GM06990 (cell line): Measurements from ENCODE around the gene TTC22.

Source experiments
- DNase-seq: peaks from one replicate; pipeline ENCODE4 v3.0.0-alpha.2; 2011; ENCODE audit not compliant: insufficient read length; ENCODE audit errors: extremely low read depth
- H3K27me3 ChIP-seq: replicated peaks from 2 replicates; pipeline ENCODE4 v1.6.0; 2011; ENCODE audit warnings: low read length; ENCODE audit not compliant: control insufficient read depth, insufficient read depth
- H3K36me3 ChIP-seq: 2 replicates; pipeline ENCODE4 v1.5.1; 2011; ENCODE audit warnings: low read length; ENCODE audit not compliant: control insufficient read depth, insufficient read depth
- H3K4me3 ChIP-seq: replicated peaks from 2 replicates; pipeline ENCODE4 v1.5.1; 2011; ENCODE audit warnings: low read depth, mild to moderate bottlenecking, control low read depth, low read length
- TF ChIP-seq, protein P1 (sequence below): IDR thresholded peaks from 2 replicates; pipeline ENCODE4 v1.5.1; 2011; ENCODE audit warnings: low read length, control low read depth, mild to moderate bottlenecking, inconsistent platforms; ENCODE audit not compliant: insufficient read depth, poor library complexity, severe bottlenecking

TTC22 gene

GRCh38 chr1:54846716-54847284 is 45.7 kb upstream of the TTC22 start:
- Histone ChIP-seq H3K27me3 (no peaks in the 10 kb centered on the region), H3K36me3 (peaks cover 31% of the 10 kb centered on the region), H3K4me3 (no peak overlapping the region)
- TF ChIP-seq, protein P1, sequence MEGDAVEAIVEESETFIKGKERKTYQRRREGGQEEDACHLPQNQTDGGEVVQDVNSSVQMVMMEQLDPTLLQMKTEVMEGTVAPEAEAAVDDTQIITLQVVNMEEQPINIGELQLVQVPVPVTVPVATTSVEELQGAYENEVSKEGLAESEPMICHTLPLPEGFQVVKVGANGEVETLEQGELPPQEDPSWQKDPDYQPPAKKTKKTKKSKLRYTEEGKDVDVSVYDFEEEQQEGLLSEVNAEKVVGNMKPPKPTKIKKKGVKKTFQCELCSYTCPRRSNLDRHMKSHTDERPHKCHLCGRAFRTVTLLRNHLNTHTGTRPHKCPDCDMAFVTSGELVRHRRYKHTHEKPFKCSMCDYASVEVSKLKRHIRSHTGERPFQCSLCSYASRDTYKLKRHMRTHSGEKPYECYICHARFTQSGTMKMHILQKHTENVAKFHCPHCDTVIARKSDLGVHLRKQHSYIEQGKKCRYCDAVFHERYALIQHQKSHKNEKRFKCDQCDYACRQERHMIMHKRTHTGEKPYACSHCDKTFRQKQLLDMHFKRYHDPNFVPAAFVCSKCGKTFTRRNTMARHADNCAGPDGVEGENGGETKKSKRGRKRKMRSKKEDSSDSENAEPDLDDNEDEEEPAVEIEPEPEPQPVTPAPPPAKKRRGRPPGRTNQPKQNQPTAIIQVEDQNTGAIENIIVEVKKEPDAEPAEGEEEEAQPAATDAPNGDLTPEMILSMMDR: no peak
- no peak for DNase-seq

- H3K27me3 ChIP-seq: no peaks in the 10 kb centered on the region
- TF ChIP-seq, protein P1: no peak
- DNase-seq: no peak
- no peak overlapping the region for H3K4me3 ChIP-seq
- H3K36me3 ChIP-seq: peaks cover 26% of the 10 kb centered on the region
Measured at GRCh38 chr1:54846301-54846700, 45.2 kb upstream of the TTC22 start.

- TF ChIP-seq, protein P1: no peak
- H3K27me3 ChIP-seq: no peaks in the 10 kb centered on the region
- H3K36me3 ChIP-seq: peaks cover 22% of the 10 kb centered on the region
- DNase-seq: no peak
- H3K4me3 ChIP-seq: no peak overlapping the region
Measured at GRCh38 chr1:54845772-54846171, 44.6 kb upstream of the TTC22 start.

- DNase-seq: no peak
- no peak overlapping the region for H3K4me3 ChIP-seq
- peaks cover 11% of the 10 kb centered on the region for H3K36me3 ChIP-seq
- no peaks in the 10 kb centered on the region for H3K27me3 ChIP-seq
- TF ChIP-seq, protein P1: no peak
Measured at GRCh38 chr1:54844564-54844963, 43.4 kb upstream of the TTC22 start.

DNA sequence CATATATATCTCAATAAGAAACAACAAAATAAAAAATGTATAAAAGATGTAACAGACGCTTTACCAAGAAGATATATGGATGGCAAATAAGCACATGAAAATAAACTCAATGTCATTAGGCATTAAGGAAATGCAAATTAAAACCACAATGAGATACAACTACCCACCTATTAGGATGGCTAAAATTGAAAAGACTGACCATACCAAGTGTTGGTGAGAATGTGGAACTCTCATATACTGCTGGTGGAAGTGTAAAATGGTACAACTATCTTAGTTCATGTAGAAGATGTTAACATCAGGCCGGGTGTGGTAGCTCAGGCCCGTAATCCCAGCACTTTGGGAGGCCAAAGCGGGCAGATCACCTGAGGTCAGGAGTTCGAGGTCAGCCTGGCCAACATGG is 42.3 kb upstream of the TTC22 start:
- Histone ChIP-seq H3K4me3 (no peak overlapping the region), H3K36me3 (peaks cover 5% of the 10 kb centered on the region), H3K27me3 (no peaks in the 10 kb centered on the region)
- TF ChIP-seq, protein P1: no peak
- DNase-seq: no peak

GRCh38 chr1:54842963-54843362 is 41.8 kb upstream of the TTC22 start:
- H3K27me3 ChIP-seq: no peaks in the 10 kb centered on the region
- no peak for DNase-seq
- H3K36me3 ChIP-seq: peaks cover 4% of the 10 kb centered on the region
- TF ChIP-seq, protein P1: no peak
- H3K4me3 ChIP-seq: no peak overlapping the region
